HepG2 (cell line): ENCODE measurements around the gene COPS6. TPM values are rescaled to one million over a fixed set of nuclear protein-coding genes. Genes with fewer than 3 reads are reported as not detected.

ENCODE experiments used
- ATAC-seq: fragments of 200-7000 bp; cut with Tn5 transposase; 3 replicates; pipeline ENCODE4 v1.9.1; 2020; ENCODE audit warnings: mild to moderate bottlenecking, moderate library complexity
- BruUV-seq: library from RNA; stranded (reverse); fragments of 400-500 nt; replicated peaks from 2 replicates; lab custom pipeline; 2021; lab: Mats Ljungman, UMichigan
- CTCF ChIA-PET: fragments of 300-600 bp; formaldehyde crosslinking; extraction: SDS; loops from one replicate; lab custom pipeline; 2021; ENCODE audit warnings: low total read pairs, inconsistent platforms, low intra/inter-chr PET ratio; lab: Yijun Ruan, JAX
- POLR2A ChIA-PET: fragments of 350-600 bp; sonication (Branson Sonifier 250); formaldehyde crosslinking; loops from one replicate; lab custom pipeline; 2020; ENCODE audit warnings: antibody characterized with exemption, inconsistent platforms; lab: Yijun Ruan, JAX
- DNase-seq: peaks from one replicate; pipeline ENCODE4 v3.0.0-alpha.2; 2015; ENCODE audit warnings: low spot score
- FAIRE-seq: peaks from 3 replicates; lab custom pipeline; 2011; peaks lifted over from hg19 to GRCh38; lab: Jason Lieb, UNC
- H2AFZ ChIP-seq: one replicate; pipeline ENCODE4 v1.6.1; 2011; ENCODE audit warnings: low read length, inconsistent platforms
- H3K27ac ChIP-seq: fragments of 300-600 bp; 3 replicates; pipeline ENCODE4 v1.8.0; 2011; ENCODE audit warnings: mixed run types, mild to moderate bottlenecking, mixed read lengths, low read length, inconsistent platforms; ENCODE audit not compliant: insufficient read depth; ENCODE audit errors: extremely low read length
- H3K27me3 ChIP-seq, 2 experiments: fragments of 200-600 bp in 1 of 2; 2 replicates in 1 of 2; 3 replicates in 1 of 2; pipeline versions ENCODE4 v1.6.0 to v1.8.0; 2011; ENCODE audit warnings: low read length in 2 of 2, mild to moderate bottlenecking in 2 of 2, moderate library complexity in 2 of 2, inconsistent platforms in 1 of 2; ENCODE audit not compliant: insufficient read depth in 2 of 2, control insufficient read depth in 1 of 2
- H3K36me3 ChIP-seq, 2 experiments: fragments of 200-600 bp in 1 of 2; replicated peaks in 1 of 2; 2 replicates in 1 of 2; 3 replicates in 1 of 2; pipeline versions ENCODE4 v1.5.1 to v1.8.0; 2011; ENCODE audit warnings: low read length in 2 of 2, inconsistent platforms in 1 of 2; ENCODE audit not compliant: insufficient read depth in 2 of 2, control insufficient read depth in 1 of 2
- H3K4me1 ChIP-seq: 2 replicates; pipeline ENCODE4 v1.5.1; 2012; ENCODE audit warnings: low read length, inconsistent platforms; ENCODE audit not compliant: insufficient read depth
- H3K4me2 ChIP-seq: 2 replicates; pipeline ENCODE4 v1.6.0; 2011; ENCODE audit warnings: low read depth, low read length, inconsistent platforms
- H3K4me3 ChIP-seq, 3 experiments: fragments of 200-600 bp in 1 of 3; sonication (generic), shearing (Covaris generic) in 1 of 3; replicated peaks in 1 of 3; 2 replicates each; pipeline ENCODE4 v1.5.1; 2011 to 2016; ENCODE audit warnings: low read length in 3 of 3, inconsistent platforms in 2 of 3, low read depth in 2 of 3, mild to moderate bottlenecking in 2 of 3, control low read depth in 1 of 3, mixed read lengths in 1 of 3; ENCODE audit not compliant: insufficient read depth in 1 of 3
- H3K79me2 ChIP-seq: one replicate; pipeline ENCODE4 v1.6.1; 2011; ENCODE audit warnings: low read length, inconsistent platforms; ENCODE audit not compliant: insufficient read depth
- H3K9ac ChIP-seq: 2 replicates; pipeline ENCODE4 v1.6.0; 2011; ENCODE audit warnings: mild to moderate bottlenecking, low read depth, low read length, inconsistent platforms; ENCODE audit not compliant: insufficient read depth
- H3K9me3 ChIP-seq: 2 replicates; pipeline ENCODE4 v1.5.1; 2012; ENCODE audit warnings: mild to moderate bottlenecking, low read length
- H4K20me1 ChIP-seq: 2 replicates; pipeline ENCODE4 v1.6.0; 2011; ENCODE audit warnings: inconsistent platforms, mild to moderate bottlenecking, low read length, moderate library complexity; ENCODE audit not compliant: insufficient read depth
- ZBTB40 ChIP-seq, 2 experiments: fragments of 450-650 bp in 1 of 2; sonication (generic) in 1 of 2; formaldehyde crosslinking in 1 of 2; IDR thresholded peaks; 2 replicates each; pipeline versions ENCODE4 v1.6.1 to v1.8.0; 2016 to 2022; ENCODE audit warnings: antibody characterized with exemption in 1 of 2, mild to moderate bottlenecking in 1 of 2, missing genetic modification reagents in 1 of 2
- ZNF780A ChIP-seq: sonication (generic); formaldehyde crosslinking; IDR thresholded peaks from 2 replicates; pipeline ENCODE4 v1.8.0; 2022; ENCODE audit warnings: mild to moderate bottlenecking, missing genetic modification reagents, moderate library complexity
- WGBS: methylation state at CpG from one replicate; pipeline ENCODE4 v1.1.6; 2017; ENCODE audit warnings: low lambda C conversion rate; 5-methylcytosine and 5-hydroxymethylcytosine counted together
- in situ Hi-C: cut with HindIII; loops from 2 replicates; pipeline ENCODE4 v1.10.0; 2017; ENCODE audit warnings: low pct_unique_long_range_greater_than_20kb; ENCODE audit not compliant: extremely low pct_ligation_motif_present
- intact Hi-C: fragments of 100-400 bp; cut with micrococcal nuclease; formaldehyde crosslinking; loops from one replicate; pipeline ENCODE4 v1.10.0; 2022; ENCODE audit not compliant: unreplicated experiment
- polyA plus RNA-seq, 8 experiments: library from polyadenylated mRNA; depleted of rRNA in 3 of 8; stranded (reverse) in 7 of 8; unstranded in 1 of 8; fragments of >200 nt; fragmentation: Illumina TruSeq in 4 of 8; extraction: Trizol in 4 of 8; gene quantifications; 2 replicates each; pipeline versions ENCODE4 v1.2.1 to v1.2.3, GENCODE V29; 2011 to 2016; ENCODE audit warnings: low read depth in 4 of 8, missing spikeins in 1 of 8, mixed read lengths in 1 of 8; ENCODE audit not compliant: insufficient read depth in 1 of 8
- total RNA-seq, 5 experiments: library from RNA; depleted of rRNA; stranded (reverse); fragments of >200 nt; fragmentation: Illumina TruSeq; extraction: Trizol; gene quantifications; 2 replicates each; pipeline ENCODE4 v1.2.3, GENCODE V29; 2016; ENCODE audit warnings: low read depth in 1 of 5

Gene COPS6
- total and polyA plus RNA-seq, 2 of the 13 experiments (the other 11 are each of a cell fraction or from before 2014, with no cell fraction given): 33.4 to 117 TPM

GRCh38 chr7:100089458-100090196 is 858 bp downstream of the COPS6 start:
- Histone ChIP-seq H3K4me1 (peaks cover 38% of the 10 kb centered on the region), H3K27me3 (no peaks in the 10 kb centered on the region; a peak in 1 of 5 replicates), H2AFZ (no peak overlapping the region), H3K27ac (peak overlapping the region; percentile 74), H3K9ac (peak overlapping the region; percentile 96), H3K9me3 (no peaks in the 10 kb centered on the region), H4K20me1 (no peaks in the 10 kb centered on the region), H3K36me3 (peaks cover 28 to 44% of the 10 kb centered on the region in 2 experiments), H3K79me2 (peaks cover 10% of the 10 kb centered on the region), H3K4me3 (peak overlapping the region; percentile 83 to 97 (median 84)), H3K4me2 (peak overlapping the region; percentile 87)
- no TSS peak for BruUV-seq
- intact Hi-C loops (no loop called here), in situ Hi-C loops (no loop called here)
- TF ChIP-seq ZBTB40 (IDR thresholded peaks at IDR 0.05) (peak; percentile 7; the same call in 1 of the 2 replicates), ZBTB40 (CRISPR knock-in tag; IDR thresholded peaks at IDR 0.05) (no peak), ZNF780A (CRISPR knock-in tag) (no peak)
- DNase-seq (no peak), ATAC-seq (no peak), FAIRE-seq (peak; percentile 4)
- 8% methylated on average over 7 of the region's 7 CpGs for WGBS
- CTCF ChIA-PET: no interaction called here
- POLR2A ChIA-PET: interaction anchor here (0.7 to 4.3 kb wide), 4 partner anchors 12 to 88 kb away, joined by 3 to 33 read pairs (median 16); partner anchors contain the start of genes AP4M1, GPC2, LAMTOR4 and MCM7
